Measurements from ENCODE around the gene OSER1.
A peak's percentile ranks its signal among the peaks of the same experiment; 100 is the strongest.
"Not testable (repeated sequence)": the region's sequence is repeated elsewhere in the genome, so short reads cannot be mapped to it uniquely, and the experiment has no call there.

Gene OSER1

DNA sequence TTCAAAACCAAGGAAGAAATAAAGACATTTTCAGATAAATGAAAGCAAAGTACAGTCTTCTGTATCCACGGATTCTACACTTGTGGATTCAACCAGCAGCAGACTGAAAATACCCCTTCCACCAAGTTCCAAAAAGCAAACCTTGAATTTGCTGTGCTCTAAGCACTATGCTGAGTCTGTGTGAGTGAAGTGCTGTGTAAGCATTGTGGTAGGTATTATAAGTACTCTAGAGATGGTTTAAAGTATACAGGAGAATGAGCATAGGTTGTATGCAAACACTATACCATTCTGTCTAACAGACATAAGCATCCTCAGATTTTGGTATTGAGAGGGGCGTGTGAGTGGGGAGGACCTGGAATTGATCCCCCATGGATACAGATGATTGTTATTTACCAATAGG is 9.6 kb downstream of the OSER1 start:
- Histone ChIP-seq H3K36me3 (ENCODE audit: control insufficient read depth, insufficient read depth, low read length) (peaks cover 94% of the 10 kb centered on the region), H3K27me3 (ENCODE audit: control insufficient read depth, insufficient read depth, low read length) (no peaks in the 10 kb centered on the region), H3K9me3 (ENCODE audit: control insufficient read depth, insufficient read depth, low read length) (no peaks in the 10 kb centered on the region), H3K9ac (ENCODE audit: low read depth, low read length) (no peak overlapping the region), H3K4me1 (ENCODE audit: control insufficient read depth, insufficient read depth, low read length) (no peaks in the 10 kb centered on the region), H3K4me3 (ENCODE audit: low read depth, low read length) (no peak overlapping the region), H3K27ac (ENCODE audit: low read depth, low read length) (no peak overlapping the region)

DNA sequence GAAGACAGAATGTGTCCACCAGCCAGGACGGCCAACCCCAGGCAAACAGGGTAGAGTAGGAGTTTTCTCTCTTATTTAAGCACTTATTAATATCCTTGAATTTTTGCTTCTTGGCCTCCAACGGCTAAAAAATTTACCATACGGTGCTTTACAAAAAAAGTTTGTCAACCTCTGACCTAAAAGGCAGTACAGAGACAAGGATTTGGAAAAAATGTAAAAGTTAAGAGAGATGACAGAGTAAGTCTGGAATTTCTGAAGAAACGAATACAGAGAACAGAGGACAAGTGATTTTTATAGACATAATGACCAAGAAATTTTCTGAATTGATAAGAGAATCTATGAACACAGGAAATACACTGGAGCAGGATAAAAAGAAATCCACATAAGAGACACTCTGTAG is 10.2 kb downstream of the OSER1 start:
- no peak overlapping the region for H3K27ac ChIP-seq (ENCODE audit: low read depth, low read length)
- H3K27me3 ChIP-seq (ENCODE audit: control insufficient read depth, insufficient read depth, low read length): no peaks in the 10 kb centered on the region
- peaks cover 90% of the 10 kb centered on the region for H3K36me3 ChIP-seq (ENCODE audit: control insufficient read depth, insufficient read depth, low read length)
- no peaks in the 10 kb centered on the region for H3K9me3 ChIP-seq (ENCODE audit: control insufficient read depth, insufficient read depth, low read length)
- H3K4me3 ChIP-seq (ENCODE audit: low read depth, low read length): no peak overlapping the region
- H3K4me1 ChIP-seq (ENCODE audit: control insufficient read depth, insufficient read depth, low read length): no peaks in the 10 kb centered on the region
- no peak overlapping the region for H3K9ac ChIP-seq (ENCODE audit: low read depth, low read length)

DNA sequence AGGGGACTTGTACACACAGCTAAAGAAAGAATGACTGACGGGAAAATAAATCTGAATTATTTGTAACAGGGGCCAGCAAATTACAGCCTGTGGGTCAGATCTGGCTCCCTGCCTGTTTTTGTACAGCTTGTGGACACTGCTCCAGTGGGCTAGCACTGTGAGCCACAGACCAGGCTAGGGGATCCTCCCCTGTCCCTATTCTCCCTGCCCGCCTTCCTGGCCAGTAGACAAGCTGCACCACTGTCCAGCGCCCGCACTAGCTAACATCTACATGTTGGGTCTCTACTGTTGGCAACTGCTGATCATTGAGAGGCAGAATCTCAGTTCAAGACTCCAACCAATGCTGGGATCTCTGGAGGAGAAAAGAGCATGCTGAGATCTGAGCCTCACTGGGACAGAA is 10.7 kb downstream of the OSER1 start:
- H3K9me3 ChIP-seq (ENCODE audit: control insufficient read depth, insufficient read depth, low read length): no peaks in the 10 kb centered on the region
- H3K4me1 ChIP-seq (ENCODE audit: control insufficient read depth, insufficient read depth, low read length): no peaks in the 10 kb centered on the region
- no peak overlapping the region for H3K4me3 ChIP-seq (ENCODE audit: low read depth, low read length)
- no peak overlapping the region for H3K27ac ChIP-seq (ENCODE audit: low read depth, low read length)
- H3K9ac ChIP-seq (ENCODE audit: low read depth, low read length): no peak overlapping the region
- H3K27me3 ChIP-seq (ENCODE audit: control insufficient read depth, insufficient read depth, low read length): no peaks in the 10 kb centered on the region
- H3K36me3 ChIP-seq (ENCODE audit: control insufficient read depth, insufficient read depth, low read length): peaks cover 85% of the 10 kb centered on the region

DNA sequence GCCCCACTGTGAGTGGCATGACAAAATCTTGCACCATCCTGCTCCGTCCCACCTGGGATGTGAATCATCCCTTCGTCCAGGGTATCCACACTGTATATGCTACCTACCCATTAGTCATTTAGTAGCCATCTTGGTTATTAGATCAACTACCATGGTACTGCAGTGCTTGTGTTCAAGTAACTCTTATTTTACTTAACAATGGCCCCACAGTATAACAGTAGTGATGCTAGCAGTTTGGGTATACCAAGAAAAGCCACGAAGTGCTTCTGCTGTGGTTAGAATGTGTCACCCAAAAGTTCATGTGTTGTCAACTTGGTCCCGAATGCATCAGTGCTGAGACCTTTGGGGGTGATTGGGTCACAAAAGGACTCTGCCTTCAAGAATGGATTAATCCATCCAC is 11.7 kb downstream of the OSER1 start:
- no peak overlapping the region for H3K4me3 ChIP-seq (ENCODE audit: low read depth, low read length)

DNA sequence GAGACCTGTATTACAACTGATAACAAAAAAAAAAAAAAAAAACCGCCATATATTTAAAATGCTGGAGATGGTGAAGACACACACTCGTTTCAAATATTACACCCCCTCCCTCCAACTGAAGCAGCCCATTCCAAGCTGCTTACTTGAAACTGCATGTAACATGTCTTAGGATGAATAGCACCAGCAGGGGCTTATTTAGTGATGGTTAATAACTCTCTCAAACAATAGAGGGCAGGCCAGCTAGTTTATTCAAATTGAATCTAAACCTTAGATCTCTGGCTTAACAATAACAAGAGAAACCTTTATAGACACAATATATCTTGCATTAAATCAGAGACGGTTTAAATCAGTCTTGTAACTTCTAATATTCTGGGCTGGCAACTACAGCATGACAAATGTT is 14.3 kb downstream of the OSER1 start:
- no peaks in the 10 kb centered on the region for H3K9me3 ChIP-seq (ENCODE audit: control insufficient read depth, insufficient read depth, low read length)
- H3K27me3 ChIP-seq (ENCODE audit: control insufficient read depth, insufficient read depth, low read length): no peaks in the 10 kb centered on the region
- H3K36me3 ChIP-seq (ENCODE audit: control insufficient read depth, insufficient read depth, low read length): peaks cover 49% of the 10 kb centered on the region
- no peak overlapping the region for H3K4me3 ChIP-seq (ENCODE audit: low read depth, low read length)
- no peak overlapping the region for H3K9ac ChIP-seq (ENCODE audit: low read depth, low read length)
- no peak overlapping the region for H3K27ac ChIP-seq (ENCODE audit: low read depth, low read length)
- H3K4me1 ChIP-seq (ENCODE audit: control insufficient read depth, insufficient read depth, low read length): no peaks in the 10 kb centered on the region

More for the DNA sequence above, 11.7 kb downstream of the OSER1 start:
- Histone ChIP-seq H3K27me3 (ENCODE audit: control insufficient read depth, insufficient read depth, low read length) (no peaks in the 10 kb centered on the region), H3K36me3 (ENCODE audit: control insufficient read depth, insufficient read depth, low read length) (peaks cover 75% of the 10 kb centered on the region), H3K9ac (ENCODE audit: low read depth, low read length) (no peak overlapping the region), H3K4me1 (ENCODE audit: control insufficient read depth, insufficient read depth, low read length) (no peaks in the 10 kb centered on the region), H3K9me3 (ENCODE audit: control insufficient read depth, insufficient read depth, low read length) (no peaks in the 10 kb centered on the region), H3K27ac (ENCODE audit: low read depth, low read length) (no peak overlapping the region)

DNA sequence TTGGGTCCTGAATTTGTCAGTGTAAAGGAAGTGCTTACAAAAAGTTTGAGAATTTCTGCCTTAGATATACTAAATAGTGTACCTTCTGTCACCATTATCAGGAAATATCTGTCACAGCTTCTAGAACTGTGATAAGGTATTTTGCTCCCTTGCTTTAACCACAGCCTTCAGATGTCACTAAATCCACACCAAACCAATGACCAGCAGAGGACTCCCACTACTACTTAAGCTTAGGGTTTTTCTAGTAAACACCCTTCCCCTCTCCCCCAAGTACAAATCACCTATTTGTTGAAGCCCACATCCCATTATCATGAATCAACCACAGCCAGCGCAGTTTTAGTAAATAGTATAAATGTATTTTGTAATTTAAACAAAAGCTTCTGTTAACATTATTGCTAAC is 15.0 kb downstream of the OSER1 start:
- peaks cover 42% of the 10 kb centered on the region for H3K36me3 ChIP-seq (ENCODE audit: control insufficient read depth, insufficient read depth, low read length)
- no peak overlapping the region for H3K4me3 ChIP-seq (ENCODE audit: low read depth, low read length)
- no peaks in the 10 kb centered on the region for H3K9me3 ChIP-seq (ENCODE audit: control insufficient read depth, insufficient read depth, low read length)
- no peaks in the 10 kb centered on the region for H3K4me1 ChIP-seq (ENCODE audit: control insufficient read depth, insufficient read depth, low read length)
- no peaks in the 10 kb centered on the region for H3K27me3 ChIP-seq (ENCODE audit: control insufficient read depth, insufficient read depth, low read length)
- H3K9ac ChIP-seq (ENCODE audit: low read depth, low read length): no peak overlapping the region
- H3K27ac ChIP-seq (ENCODE audit: low read depth, low read length): no peak overlapping the region

DNA sequence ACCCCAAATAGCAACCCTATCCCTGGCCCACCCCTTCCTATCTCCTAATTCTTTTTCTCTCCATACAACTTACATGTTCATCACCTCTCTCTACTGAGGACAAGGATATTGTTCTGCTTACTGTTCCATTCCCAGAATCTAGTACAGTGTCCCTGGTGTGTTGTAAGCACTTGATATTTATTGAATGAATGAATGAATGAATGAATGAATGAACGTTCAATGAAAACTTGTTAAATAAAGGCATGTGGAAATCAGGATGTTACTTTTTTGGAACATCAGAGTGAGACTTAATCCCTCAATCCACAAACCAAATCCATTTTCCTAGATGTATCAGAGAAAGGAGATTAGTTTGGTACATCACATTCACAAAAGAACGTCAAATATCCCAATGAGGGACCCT is 16.8 kb downstream of the OSER1 start:
- Histone ChIP-seq H3K4me3 (ENCODE audit: low read depth, low read length) (no peak overlapping the region), H3K27ac (ENCODE audit: low read depth, low read length) (no peak overlapping the region), H3K36me3 (ENCODE audit: control insufficient read depth, insufficient read depth, low read length) (peaks cover 24% of the 10 kb centered on the region), H3K27me3 (ENCODE audit: control insufficient read depth, insufficient read depth, low read length) (no peaks in the 10 kb centered on the region), H3K4me1 (ENCODE audit: control insufficient read depth, insufficient read depth, low read length) (no peaks in the 10 kb centered on the region), H3K9me3 (ENCODE audit: control insufficient read depth, insufficient read depth, low read length) (no peaks in the 10 kb centered on the region), H3K9ac (ENCODE audit: low read depth, low read length) (no peak overlapping the region)

DNA sequence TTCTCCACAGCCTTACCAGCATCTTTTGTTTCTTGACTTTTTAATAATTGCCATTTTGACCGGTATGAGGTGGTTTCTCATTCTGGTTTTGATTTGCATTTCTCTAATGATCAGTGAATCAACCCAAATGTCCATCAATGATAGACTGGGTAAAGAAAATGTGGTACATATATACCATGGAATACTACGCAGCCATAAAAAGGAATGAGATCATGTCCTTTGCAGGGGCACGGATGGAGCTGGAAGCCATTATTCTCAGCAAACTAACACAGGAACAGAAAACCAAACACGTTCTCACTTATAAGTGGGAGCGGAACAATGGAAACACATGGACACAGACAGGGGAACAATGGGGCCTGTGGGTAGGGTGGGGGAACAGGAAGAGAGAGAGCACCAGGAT is 18.9 kb downstream of the OSER1 start:
- not testable (repeated sequence) for H3K4me1 ChIP-seq (ENCODE audit: control insufficient read depth, insufficient read depth, low read length); H3K36me3 ChIP-seq (ENCODE audit: control insufficient read depth, insufficient read depth, low read length); H3K27me3 ChIP-seq (ENCODE audit: control insufficient read depth, insufficient read depth, low read length)

DNA sequence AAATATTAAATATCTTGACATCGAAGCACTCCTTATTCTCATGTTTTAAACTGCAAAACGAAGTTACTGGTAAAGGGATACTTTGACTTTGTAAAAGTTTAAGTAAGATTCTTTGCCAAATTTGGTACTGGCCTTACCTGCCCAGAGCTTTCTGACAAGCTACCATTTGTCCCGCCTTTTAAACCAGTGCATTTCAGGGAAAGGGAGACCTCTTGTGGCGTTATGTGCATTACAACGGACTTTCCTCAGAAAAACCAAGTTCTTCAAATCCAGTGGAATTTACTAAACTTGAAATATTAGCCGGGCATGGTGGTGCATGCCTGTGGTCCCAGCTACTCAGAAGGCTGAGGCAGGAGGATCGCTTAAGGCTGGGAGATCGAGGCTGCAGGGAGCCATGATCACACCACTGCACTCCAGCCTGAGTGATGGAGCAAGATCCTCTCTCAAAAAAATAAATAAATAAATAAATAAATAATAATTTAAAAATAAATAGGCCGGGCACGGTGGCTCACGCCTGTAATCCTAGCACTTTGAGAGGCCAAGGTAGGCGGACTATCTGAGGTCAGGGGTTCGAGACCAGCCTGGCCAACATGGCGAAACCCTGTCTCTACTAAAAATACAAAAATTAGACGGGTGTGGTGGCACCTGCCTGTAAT is 20.2 kb downstream of the OSER1 start:
- H3K9me3 ChIP-seq (ENCODE audit: control insufficient read depth, insufficient read depth, low read length); H3K9ac ChIP-seq (ENCODE audit: low read depth, low read length); H3K36me3 ChIP-seq (ENCODE audit: control insufficient read depth, insufficient read depth, low read length); H3K27me3 ChIP-seq (ENCODE audit: control insufficient read depth, insufficient read depth, low read length); H3K4me3 ChIP-seq (ENCODE audit: low read depth, low read length); H3K4me1 ChIP-seq (ENCODE audit: control insufficient read depth, insufficient read depth, low read length); H3K27ac ChIP-seq (ENCODE audit: low read depth, low read length): not testable (repeated sequence)

More for the DNA sequence above, 18.9 kb downstream of the OSER1 start:
- not testable (repeated sequence) for H3K27ac ChIP-seq (ENCODE audit: low read depth, low read length); H3K4me3 ChIP-seq (ENCODE audit: low read depth, low read length); H3K9ac ChIP-seq (ENCODE audit: low read depth, low read length); H3K9me3 ChIP-seq (ENCODE audit: control insufficient read depth, insufficient read depth, low read length)

DNA sequence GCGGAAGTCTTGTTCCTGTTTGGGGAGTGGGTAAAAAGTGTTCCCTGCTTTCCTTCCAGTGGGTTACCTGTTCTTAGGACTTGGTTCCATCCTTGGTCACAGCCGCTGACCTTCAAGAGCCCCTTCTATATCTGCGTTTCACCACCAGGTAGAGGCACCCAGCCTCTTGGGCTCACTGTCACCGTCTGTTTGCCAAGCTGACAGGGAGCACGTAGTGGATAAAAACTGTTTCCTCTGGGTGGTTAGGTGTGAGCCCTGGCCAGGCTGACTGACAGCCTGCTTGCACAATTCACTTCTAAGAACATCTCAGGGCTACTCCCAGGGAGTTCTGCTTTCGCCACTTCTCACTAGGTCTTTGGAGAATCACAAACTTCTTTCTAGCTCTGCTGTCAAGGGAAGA is 21.8 kb downstream of the OSER1 start:
- Histone ChIP-seq H3K27me3 (ENCODE audit: control insufficient read depth, insufficient read depth, low read length) (peaks cover 7% of the 10 kb centered on the region; the same call in 1 of the 2 replicates), H3K9ac (ENCODE audit: low read depth, low read length) (no peak overlapping the region), H3K36me3 (ENCODE audit: control insufficient read depth, insufficient read depth, low read length) (no peaks in the 10 kb centered on the region), H3K27ac (ENCODE audit: low read depth, low read length) (no peak overlapping the region), H3K4me1 (ENCODE audit: control insufficient read depth, insufficient read depth, low read length) (peaks cover 9% of the 10 kb centered on the region), H3K9me3 (ENCODE audit: control insufficient read depth, insufficient read depth, low read length) (no peaks in the 10 kb centered on the region), H3K4me3 (ENCODE audit: low read depth, low read length) (no peak overlapping the region)

DNA sequence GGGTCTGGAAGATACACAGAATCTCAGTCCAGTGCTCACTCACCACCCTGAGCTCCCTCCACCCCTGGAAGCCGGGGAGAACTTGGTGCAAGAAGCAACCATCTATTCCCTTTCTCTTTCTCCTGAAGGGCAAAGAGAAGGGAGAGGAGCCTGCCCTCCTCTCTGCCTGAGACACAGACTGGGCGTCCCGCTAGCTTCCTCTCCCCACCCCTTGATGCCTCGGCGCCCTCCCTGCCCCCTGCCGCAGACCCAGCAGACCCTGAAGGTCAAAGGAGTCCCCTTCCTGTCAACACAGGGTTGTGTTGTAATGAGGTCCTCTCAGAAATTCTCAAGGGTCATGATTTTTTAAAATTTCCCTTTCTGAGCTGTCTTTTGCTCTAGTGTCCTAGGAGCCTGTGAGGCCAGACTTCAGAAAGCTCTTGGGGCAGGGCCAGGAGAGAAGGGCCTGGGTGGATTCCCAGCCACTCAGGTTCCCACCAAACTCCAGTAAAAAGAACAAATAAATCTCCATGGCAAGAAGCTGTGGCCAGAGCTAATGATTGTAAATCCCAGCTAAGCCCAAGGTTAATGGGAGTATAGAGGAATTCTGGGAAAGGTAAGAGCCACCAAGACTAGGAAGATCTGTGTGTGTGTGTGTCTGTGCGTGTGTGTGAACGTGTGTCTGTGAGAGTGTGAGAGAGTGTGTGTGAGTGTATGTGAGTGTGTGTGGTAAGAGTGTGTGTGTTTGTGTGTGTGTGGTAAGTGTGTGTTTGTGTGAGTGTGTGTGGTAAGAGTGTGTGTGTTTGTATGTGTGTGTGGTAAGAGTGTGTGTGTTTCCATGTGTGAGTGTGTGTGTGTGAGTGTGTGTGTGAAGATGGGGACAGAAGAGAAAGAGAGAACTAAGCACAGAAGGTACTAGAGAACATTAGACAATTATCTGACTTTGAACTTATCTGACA is 22.5 kb downstream of the OSER1 start:
- Histone ChIP-seq H3K27me3 (ENCODE audit: control insufficient read depth, insufficient read depth, low read length) (peaks cover 7% of the 10 kb centered on the region; the same call in 1 of the 2 replicates), H3K27ac (ENCODE audit: low read depth, low read length) (peak overlapping the region; percentile 66), H3K9ac (ENCODE audit: low read depth, low read length) (peak overlapping the region; percentile 23; the same call in 1 of the 2 replicates), H3K9me3 (ENCODE audit: control insufficient read depth, insufficient read depth, low read length) (no peaks in the 10 kb centered on the region), H3K4me1 (ENCODE audit: control insufficient read depth, insufficient read depth, low read length) (peaks cover 9% of the 10 kb centered on the region), H3K36me3 (ENCODE audit: control insufficient read depth, insufficient read depth, low read length) (no peaks in the 10 kb centered on the region), H3K4me3 (ENCODE audit: low read depth, low read length) (peak overlapping the region; percentile 63)
